H1 (cell line): ENCODE measurements around the gene BTBD9. TPM values are rescaled to one million over a fixed set of nuclear protein-coding genes. Genes with fewer than 3 reads are reported as not detected.

ENCODE experiments used
- FOSL1 ChIP-seq: IDR thresholded peaks from 2 replicates; pipeline ENCODE4 v1.6.1; 2011; ENCODE audit warnings: mild to moderate bottlenecking, low read depth, low read length, moderate library complexity; ENCODE audit not compliant: insufficient read depth
- polyA plus RNA-seq, 7 experiments: library from polyadenylated mRNA; depleted of rRNA in 3 of 7; stranded (reverse) in 5 of 7; unstranded in 2 of 7; fragments of >200 nt in 5 of 7; fragments of 200-250 nt in 2 of 7; gene quantifications; 1 replicate in 5 of 7; 2 replicates in 1 of 7; 4 replicates in 1 of 7; pipeline versions ENCODE4 v1.2.1 to v1.2.3, GENCODE V29; 2011 to 2013; ENCODE audit warnings: missing spikeins in 2 of 7, mixed read lengths in 2 of 7
- total RNA-seq: library from RNA; stranded (reverse); fragmentation: NEBNext Ultra II Directional; extraction: Animal tissue kit (Norgen Biotek cat#: 25700); gene quantifications from 2 replicates; pipeline ENCODE4 v1.2.1, GENCODE V29; 2021
- TF ChIP-seq, protein P1 (sequence below): fragments of 300-600 bp; sonication (generic); IDR thresholded peaks from 2 replicates; pipeline ENCODE4 v1.7.1; 2012; ENCODE audit warnings: low read length, moderate library complexity, mild to moderate bottlenecking, inconsistent platforms; ENCODE audit not compliant: insufficient replicate concordance

The BTBD9 gene
- total and polyA plus RNA-seq, 2 of the 8 experiments (the other 6 are each of a cell fraction or from before 2014, with no cell fraction given): 0.92 to 4.1 TPM

GRCh38 chr6:38320843-38321242 is 318.9 kb downstream of the BTBD9 start (continued):
- TF ChIP-seq, protein P1, sequence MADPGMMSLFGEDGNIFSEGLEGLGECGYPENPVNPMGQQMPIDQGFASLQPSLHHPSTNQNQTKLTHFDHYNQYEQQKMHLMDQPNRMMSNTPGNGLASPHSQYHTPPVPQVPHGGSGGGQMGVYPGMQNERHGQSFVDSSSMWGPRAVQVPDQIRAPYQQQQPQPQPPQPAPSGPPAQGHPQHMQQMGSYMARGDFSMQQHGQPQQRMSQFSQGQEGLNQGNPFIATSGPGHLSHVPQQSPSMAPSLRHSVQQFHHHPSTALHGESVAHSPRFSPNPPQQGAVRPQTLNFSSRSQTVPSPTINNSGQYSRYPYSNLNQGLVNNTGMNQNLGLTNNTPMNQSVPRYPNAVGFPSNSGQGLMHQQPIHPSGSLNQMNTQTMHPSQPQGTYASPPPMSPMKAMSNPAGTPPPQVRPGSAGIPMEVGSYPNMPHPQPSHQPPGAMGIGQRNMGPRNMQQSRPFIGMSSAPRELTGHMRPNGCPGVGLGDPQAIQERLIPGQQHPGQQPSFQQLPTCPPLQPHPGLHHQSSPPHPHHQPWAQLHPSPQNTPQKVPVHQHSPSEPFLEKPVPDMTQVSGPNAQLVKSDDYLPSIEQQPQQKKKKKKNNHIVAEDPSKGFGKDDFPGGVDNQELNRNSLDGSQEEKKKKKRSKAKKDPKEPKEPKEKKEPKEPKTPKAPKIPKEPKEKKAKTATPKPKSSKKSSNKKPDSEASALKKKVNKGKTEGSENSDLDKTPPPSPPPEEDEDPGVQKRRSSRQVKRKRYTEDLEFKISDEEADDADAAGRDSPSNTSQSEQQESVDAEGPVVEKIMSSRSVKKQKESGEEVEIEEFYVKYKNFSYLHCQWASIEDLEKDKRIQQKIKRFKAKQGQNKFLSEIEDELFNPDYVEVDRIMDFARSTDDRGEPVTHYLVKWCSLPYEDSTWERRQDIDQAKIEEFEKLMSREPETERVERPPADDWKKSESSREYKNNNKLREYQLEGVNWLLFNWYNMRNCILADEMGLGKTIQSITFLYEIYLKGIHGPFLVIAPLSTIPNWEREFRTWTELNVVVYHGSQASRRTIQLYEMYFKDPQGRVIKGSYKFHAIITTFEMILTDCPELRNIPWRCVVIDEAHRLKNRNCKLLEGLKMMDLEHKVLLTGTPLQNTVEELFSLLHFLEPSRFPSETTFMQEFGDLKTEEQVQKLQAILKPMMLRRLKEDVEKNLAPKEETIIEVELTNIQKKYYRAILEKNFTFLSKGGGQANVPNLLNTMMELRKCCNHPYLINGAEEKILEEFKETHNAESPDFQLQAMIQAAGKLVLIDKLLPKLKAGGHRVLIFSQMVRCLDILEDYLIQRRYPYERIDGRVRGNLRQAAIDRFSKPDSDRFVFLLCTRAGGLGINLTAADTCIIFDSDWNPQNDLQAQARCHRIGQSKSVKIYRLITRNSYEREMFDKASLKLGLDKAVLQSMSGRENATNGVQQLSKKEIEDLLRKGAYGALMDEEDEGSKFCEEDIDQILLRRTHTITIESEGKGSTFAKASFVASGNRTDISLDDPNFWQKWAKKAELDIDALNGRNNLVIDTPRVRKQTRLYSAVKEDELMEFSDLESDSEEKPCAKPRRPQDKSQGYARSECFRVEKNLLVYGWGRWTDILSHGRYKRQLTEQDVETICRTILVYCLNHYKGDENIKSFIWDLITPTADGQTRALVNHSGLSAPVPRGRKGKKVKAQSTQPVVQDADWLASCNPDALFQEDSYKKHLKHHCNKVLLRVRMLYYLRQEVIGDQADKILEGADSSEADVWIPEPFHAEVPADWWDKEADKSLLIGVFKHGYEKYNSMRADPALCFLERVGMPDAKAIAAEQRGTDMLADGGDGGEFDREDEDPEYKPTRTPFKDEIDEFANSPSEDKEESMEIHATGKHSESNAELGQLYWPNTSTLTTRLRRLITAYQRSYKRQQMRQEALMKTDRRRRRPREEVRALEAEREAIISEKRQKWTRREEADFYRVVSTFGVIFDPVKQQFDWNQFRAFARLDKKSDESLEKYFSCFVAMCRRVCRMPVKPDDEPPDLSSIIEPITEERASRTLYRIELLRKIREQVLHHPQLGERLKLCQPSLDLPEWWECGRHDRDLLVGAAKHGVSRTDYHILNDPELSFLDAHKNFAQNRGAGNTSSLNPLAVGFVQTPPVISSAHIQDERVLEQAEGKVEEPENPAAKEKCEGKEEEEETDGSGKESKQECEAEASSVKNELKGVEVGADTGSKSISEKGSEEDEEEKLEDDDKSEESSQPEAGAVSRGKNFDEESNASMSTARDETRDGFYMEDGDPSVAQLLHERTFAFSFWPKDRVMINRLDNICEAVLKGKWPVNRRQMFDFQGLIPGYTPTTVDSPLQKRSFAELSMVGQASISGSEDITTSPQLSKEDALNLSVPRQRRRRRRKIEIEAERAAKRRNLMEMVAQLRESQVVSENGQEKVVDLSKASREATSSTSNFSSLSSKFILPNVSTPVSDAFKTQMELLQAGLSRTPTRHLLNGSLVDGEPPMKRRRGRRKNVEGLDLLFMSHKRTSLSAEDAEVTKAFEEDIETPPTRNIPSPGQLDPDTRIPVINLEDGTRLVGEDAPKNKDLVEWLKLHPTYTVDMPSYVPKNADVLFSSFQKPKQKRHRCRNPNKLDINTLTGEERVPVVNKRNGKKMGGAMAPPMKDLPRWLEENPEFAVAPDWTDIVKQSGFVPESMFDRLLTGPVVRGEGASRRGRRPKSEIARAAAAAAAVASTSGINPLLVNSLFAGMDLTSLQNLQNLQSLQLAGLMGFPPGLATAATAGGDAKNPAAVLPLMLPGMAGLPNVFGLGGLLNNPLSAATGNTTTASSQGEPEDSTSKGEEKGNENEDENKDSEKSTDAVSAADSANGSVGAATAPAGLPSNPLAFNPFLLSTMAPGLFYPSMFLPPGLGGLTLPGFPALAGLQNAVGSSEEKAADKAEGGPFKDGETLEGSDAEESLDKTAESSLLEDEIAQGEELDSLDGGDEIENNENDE: no peak
- no peak for TF ChIP-seq FOSL1
